HG02759 (cell line): Measurements from ENCODE around the gene EMX1.

Experiments used
- ATAC-seq: cut with Tn5 transposase; IDR thresholded peaks from one replicate; pipeline ENCODE4 v1.9.1; 2021; ENCODE audit warnings: mild to moderate bottlenecking, moderate library complexity; ENCODE audit not compliant: unreplicated experiment

EMX1 gene

GRCh38 chr2:72924353-72925240 is 7.3 kb downstream of the EMX1 start:
- peak; percentile 59 for ATAC-seq

- no peak for ATAC-seq
Measured at GRCh38 chr2:72925328-72925943, 8.1 kb downstream of the EMX1 start.

- ATAC-seq: no peak
Measured at GRCh38 chr2:72926368-72926767, 9.0 kb downstream of the EMX1 start.

- ATAC-seq: no peak
Measured at GRCh38 chr2:72926811-72927465, 9.6 kb downstream of the EMX1 start.

- no peak for ATAC-seq
Measured at GRCh38 chr2:72927619-72928550, 10.6 kb downstream of the EMX1 start.

- ATAC-seq: no peak
Measured at GRCh38 chr2:72929010-72929409, 11.7 kb downstream of the EMX1 start.

- no peak for ATAC-seq
Measured at GRCh38 chr2:72931280-72931910, 14.1 kb downstream of the EMX1 start.

GRCh38 chr2:72932045-72932740 is 14.9 kb downstream of the EMX1 start:
- no peak for ATAC-seq

- no peak for ATAC-seq
Measured at GRCh38 chr2:72932805-72933204, 15.5 kb downstream of the EMX1 start.

GRCh38 chr2:72933207-72933606 is 15.9 kb downstream of the EMX1 start:
- ATAC-seq: no peak

GRCh38 chr2:72933646-72934151 is 16.4 kb downstream of the EMX1 start:
- no peak for ATAC-seq

- ATAC-seq: peak; percentile 68
Measured at GRCh38 chr2:72934683-72935610, 17.6 kb downstream of the EMX1 start.

GRCh38 chr2:72935611-72935957 is 18.3 kb downstream of the EMX1 start:
- ATAC-seq: no peak

- no peak for ATAC-seq
Measured at GRCh38 chr2:72936660-72937355, 19.5 kb downstream of the EMX1 start.

GRCh38 chr2:72937356-72937669 is 20.0 kb downstream of the EMX1 start:
- no peak for ATAC-seq

GRCh38 chr2:72938455-72938854 is 21.1 kb downstream of the EMX1 start:
- ATAC-seq: no peak

GRCh38 chr2:72940361-72940760 is 23.0 kb downstream of the EMX1 start:
- no peak for ATAC-seq

- no peak for ATAC-seq
Measured at GRCh38 chr2:72940786-72941185, 23.5 kb downstream of the EMX1 start.
